ENCODE results near the gene ADGRF5. TPM values are rescaled to one million over a fixed set of nuclear protein-coding genes. Genes with fewer than 3 reads are reported as not detected.

Gene ADGRF5
- not detected in 2 replicates for total RNA-seq

GRCh38 chr6:46921731-46922130 lies at the start of gene ADGRF5:
Gene ADGRF5 (minus strand): TSS chr6:46921938. CDS start chr6:46906762, 15,176 bp downstream.
- intact Hi-C loops (cut with micrococcal nuclease) = no loop called here

- intact Hi-C loops (cut with micrococcal nuclease) = no loop called here
Measured at GRCh38 chr6:46969206-46969605, 47.5 kb upstream of the ADGRF5 start.

- intact Hi-C loops (cut with micrococcal nuclease) = no loop called here
Measured at GRCh38 chr6:46967826-46968349, 46.1 kb upstream of the ADGRF5 start.

- intact Hi-C loops (cut with micrococcal nuclease) = no loop called here
Measured at GRCh38 chr6:46964716-46965519, 43.2 kb upstream of the ADGRF5 start.

GRCh38 chr6:46963626-46964025 lies 41.9 kb upstream of the ADGRF5 start:
- intact Hi-C loops (cut with micrococcal nuclease) = no loop called here

GRCh38 chr6:46963039-46963438 lies 41.3 kb upstream of the ADGRF5 start:
- intact Hi-C loops (cut with micrococcal nuclease) = no loop called here

- intact Hi-C loops (cut with micrococcal nuclease) = no loop called here
Measured at GRCh38 chr6:46961711-46962110, 40.0 kb upstream of the ADGRF5 start.

- intact Hi-C loops (cut with micrococcal nuclease) = no loop called here
Measured at GRCh38 chr6:46961232-46961631, 39.5 kb upstream of the ADGRF5 start.

GRCh38 chr6:46959419-46959818 lies 37.7 kb upstream of the ADGRF5 start:
- intact Hi-C loops (cut with micrococcal nuclease) = no loop called here

- intact Hi-C loops (cut with micrococcal nuclease) = no loop called here
Measured at GRCh38 chr6:46956409-46956808, 34.7 kb upstream of the ADGRF5 start.

GRCh38 chr6:46954837-46955451 lies 33.2 kb upstream of the ADGRF5 start:
- intact Hi-C loops (cut with micrococcal nuclease) = no loop called here

GRCh38 chr6:46953921-46954320 lies 32.2 kb upstream of the ADGRF5 start:
- intact Hi-C loops (cut with micrococcal nuclease) = no loop called here

- intact Hi-C loops (cut with micrococcal nuclease) = no loop called here
Measured at GRCh38 chr6:46949632-46950280, 28.0 kb upstream of the ADGRF5 start.

GRCh38 chr6:46948699-46949098 lies 27.0 kb upstream of the ADGRF5 start:
- intact Hi-C loops (cut with micrococcal nuclease) = no loop called here

GRCh38 chr6:46947497-46947896 lies 25.8 kb upstream of the ADGRF5 start:
- intact Hi-C loops (cut with micrococcal nuclease) = no loop called here

GRCh38 chr6:46940433-46941226 lies 18.9 kb upstream of the ADGRF5 start:
- intact Hi-C loops (cut with micrococcal nuclease) = no loop called here

- intact Hi-C loops (cut with micrococcal nuclease) = no loop called here
Measured at GRCh38 chr6:46937642-46938041, 15.9 kb upstream of the ADGRF5 start.

- intact Hi-C loops (cut with micrococcal nuclease) = no loop called here
Measured at GRCh38 chr6:46935687-46936086, 13.9 kb upstream of the ADGRF5 start.

GRCh38 chr6:46933751-46934150 lies 12.0 kb upstream of the ADGRF5 start:
- intact Hi-C loops (cut with micrococcal nuclease) = no loop called here

GRCh38 chr6:46932526-46933319 lies 11.0 kb upstream of the ADGRF5 start:
- intact Hi-C loops (cut with micrococcal nuclease) = no loop called here

GRCh38 chr6:46931416-46931815 lies 9.7 kb upstream of the ADGRF5 start:
- intact Hi-C loops (cut with micrococcal nuclease) = no loop called here

Measured in T-helper 2 cell treated with Interferon-gamma antibody and Interleukin-4, amounts not matched to agents 100 ng/mL and 5 ng/mL, for 36 hours (primary cell).